Retinal pigment epithelial cell (primary cell): ENCODE data around the gene ADCY2.

ENCODE experiments used
- DNase-seq: peaks from one replicate; pipeline ENCODE4 v3.0.0-alpha.2; 2010; ENCODE audit warnings: low read depth
- H3K4me3 ChIP-seq: 2 replicates; pipeline ENCODE4 v1.5.1; 2011; ENCODE audit warnings: mild to moderate bottlenecking, low read length, control low read depth, moderate library complexity
- TF ChIP-seq, protein P1 (sequence below): conservative IDR thresholded peaks from 2 replicates; pipeline ENCODE4 v1.5.1; 2011; ENCODE audit warnings: low read depth, low read length, control low read depth, inconsistent platforms

The ADCY2 gene

DNA sequence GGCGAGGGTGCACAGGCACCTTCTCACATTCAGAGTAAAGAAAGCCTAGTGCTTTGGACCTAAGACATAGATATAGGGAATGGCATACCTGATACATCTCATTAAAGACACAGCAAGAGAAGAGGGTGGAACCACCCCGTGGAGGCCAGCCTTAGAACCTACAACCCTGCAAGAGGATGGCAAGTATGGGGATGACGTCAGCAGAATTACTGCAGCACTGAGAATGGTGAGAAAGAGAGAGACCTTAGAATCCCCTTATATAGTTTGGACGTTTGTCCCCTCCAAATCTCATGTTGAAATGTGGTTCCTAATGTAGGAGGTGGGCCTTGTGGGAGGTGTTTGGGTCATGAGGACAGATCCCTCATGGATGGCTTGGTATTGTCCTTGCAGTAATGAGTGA lies 28.2 kb upstream of the ADCY2 start:
- no peak overlapping the region for H3K4me3 ChIP-seq
- TF ChIP-seq, protein P1, sequence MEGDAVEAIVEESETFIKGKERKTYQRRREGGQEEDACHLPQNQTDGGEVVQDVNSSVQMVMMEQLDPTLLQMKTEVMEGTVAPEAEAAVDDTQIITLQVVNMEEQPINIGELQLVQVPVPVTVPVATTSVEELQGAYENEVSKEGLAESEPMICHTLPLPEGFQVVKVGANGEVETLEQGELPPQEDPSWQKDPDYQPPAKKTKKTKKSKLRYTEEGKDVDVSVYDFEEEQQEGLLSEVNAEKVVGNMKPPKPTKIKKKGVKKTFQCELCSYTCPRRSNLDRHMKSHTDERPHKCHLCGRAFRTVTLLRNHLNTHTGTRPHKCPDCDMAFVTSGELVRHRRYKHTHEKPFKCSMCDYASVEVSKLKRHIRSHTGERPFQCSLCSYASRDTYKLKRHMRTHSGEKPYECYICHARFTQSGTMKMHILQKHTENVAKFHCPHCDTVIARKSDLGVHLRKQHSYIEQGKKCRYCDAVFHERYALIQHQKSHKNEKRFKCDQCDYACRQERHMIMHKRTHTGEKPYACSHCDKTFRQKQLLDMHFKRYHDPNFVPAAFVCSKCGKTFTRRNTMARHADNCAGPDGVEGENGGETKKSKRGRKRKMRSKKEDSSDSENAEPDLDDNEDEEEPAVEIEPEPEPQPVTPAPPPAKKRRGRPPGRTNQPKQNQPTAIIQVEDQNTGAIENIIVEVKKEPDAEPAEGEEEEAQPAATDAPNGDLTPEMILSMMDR: no peak
- DNase-seq: no peak

DNA sequence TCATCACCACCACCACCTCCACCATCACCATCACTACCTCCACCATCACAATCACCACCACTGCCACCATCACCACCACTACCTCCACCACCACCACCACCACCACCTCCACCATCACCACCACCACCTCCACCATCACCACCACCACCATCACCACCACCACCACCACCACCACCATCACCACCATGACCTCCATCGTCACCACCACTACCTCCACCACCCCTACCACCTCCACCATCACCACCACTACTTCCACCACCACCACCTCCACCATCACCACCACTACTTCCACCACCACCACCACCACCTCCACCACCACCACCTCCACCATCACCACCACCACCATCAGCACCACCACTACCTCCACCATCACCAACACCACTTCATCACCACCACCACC lies 23.5 kb upstream of the ADCY2 start:
- TF ChIP-seq, protein P1: no peak
- H3K4me3 ChIP-seq: no peak overlapping the region
- DNase-seq: no peak

DNA sequence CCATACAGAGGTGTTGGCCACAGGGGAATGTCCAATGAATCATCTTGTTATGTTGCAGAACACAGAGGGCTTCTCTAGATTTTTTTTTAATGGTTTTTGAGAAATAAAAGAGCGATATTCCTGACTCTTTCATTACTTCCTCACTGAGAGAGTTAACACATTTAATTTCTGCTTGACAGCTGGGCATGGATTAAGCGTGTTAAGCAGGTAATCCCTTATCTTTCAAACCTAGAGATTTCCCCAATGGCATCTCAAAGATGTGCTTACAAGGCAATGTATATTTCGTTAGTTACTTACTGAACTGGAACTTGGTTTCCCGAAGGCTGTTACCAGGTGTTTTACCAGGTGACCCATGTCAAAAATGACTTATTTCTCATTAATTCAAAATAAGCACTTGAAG lies 21.8 kb upstream of the ADCY2 start:
- H3K4me3 ChIP-seq: no peak overlapping the region
- TF ChIP-seq, protein P1: no peak
- no peak for DNase-seq

DNA sequence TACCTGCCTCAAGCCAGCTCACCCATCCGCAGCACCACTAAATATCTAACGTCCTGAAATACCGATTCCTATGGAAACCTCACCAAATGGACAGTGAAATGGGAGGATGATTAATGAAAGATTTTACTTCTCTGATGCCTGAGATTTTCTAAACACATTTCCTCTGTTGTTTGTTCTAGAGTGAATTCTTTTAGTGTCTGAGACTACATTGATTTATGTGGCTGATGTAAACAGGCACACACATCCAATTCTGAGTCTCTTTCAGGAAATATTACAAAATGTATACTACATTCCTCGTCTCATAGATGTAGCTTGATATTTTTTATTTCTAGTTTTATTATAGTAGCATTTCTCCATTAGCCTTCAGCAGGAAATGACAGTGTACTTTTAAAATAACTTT lies 20.5 kb upstream of the ADCY2 start:
- no peak for DNase-seq
- no peak overlapping the region for H3K4me3 ChIP-seq
- TF ChIP-seq, protein P1: no peak

DNA sequence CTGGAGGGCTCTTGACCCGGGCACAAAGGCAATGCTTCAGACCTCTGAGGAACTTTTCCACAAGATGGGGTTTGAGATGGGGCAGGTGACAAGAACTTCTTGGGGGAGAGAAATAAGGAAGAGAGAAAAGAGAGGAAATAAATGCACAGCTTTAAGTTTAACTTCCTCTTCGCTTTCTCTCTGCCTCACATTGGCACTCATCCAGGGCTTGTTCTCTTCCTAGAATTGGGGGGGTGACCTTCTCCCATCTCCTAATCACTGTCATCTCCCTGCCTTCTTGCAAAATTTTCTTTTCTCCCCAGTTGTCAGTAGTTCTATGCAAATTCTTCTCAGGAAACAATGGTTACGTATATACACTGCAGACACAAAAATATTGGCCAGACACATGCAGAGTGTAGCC lies 19.1 kb upstream of the ADCY2 start:
- TF ChIP-seq, protein P1: no peak
- H3K4me3 ChIP-seq: no peak overlapping the region
- DNase-seq: no peak

DNA sequence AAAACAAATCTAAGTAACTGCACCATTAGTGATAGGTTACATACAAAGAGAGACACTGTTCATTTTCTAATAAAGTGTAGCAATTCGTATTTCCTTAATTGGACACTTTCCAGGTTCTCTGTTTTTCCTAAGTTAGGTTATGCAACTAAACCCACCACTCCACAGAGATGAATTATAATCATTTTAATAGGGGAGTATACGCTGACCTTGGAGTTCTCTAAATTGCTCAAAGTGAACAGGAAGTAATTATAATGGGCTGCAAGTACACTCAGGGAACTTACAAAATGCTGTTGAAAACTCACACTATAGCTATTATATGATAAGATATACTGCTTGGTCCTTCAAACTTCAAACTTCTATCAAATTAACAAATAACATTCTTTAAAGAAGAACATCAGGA lies 18.2 kb upstream of the ADCY2 start:
- DNase-seq: no peak

DNA sequence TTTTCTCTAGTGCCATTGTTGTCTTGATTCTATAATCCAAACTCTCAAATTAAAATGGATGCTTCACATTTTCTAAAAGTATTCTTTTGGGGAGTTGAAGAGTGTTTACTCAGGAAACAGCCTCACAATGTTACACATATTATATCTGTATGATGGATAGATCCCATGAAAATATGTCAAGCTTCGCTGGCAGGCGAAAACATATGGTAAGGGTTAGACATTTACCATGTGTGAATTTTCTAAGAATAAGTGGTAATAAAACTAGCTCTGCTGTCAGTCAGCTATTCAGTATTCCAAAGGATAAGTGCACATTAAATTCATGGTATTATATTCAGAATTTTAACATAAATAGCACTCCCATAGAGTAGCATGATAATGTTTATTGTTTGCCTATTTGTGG lies 13.3 kb upstream of the ADCY2 start:
- H3K4me3 ChIP-seq: no peak overlapping the region
- TF ChIP-seq, protein P1: no peak
- no peak for DNase-seq

More for the DNA sequence above, 18.2 kb upstream of the ADCY2 start:
- no peak overlapping the region for H3K4me3 ChIP-seq
- TF ChIP-seq, protein P1: no peak
